Measurements from ENCODE around the gene TCAP.

DNA sequence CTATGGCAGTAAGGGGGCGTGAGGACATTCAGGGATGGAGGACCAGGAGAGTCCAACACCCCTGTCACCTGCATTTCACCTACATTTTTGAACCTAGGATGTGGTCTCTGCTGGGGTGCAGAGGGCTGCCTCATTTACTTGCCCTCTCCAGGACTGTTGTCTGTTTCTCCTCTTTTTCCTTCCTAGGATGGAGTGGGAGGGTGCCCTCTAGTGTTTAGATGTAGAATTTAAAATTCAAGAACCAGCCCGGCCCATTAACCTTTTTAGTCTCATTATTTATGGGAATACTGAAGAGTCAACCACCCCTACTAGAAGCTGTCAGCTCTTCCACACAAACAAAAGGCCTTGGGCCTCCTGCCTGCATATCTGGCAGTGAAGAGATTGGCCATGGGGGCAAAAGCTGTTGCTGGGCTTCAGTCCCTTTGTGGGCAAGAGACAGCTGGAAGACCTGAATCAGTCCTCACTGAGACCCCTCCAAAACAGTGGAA lies 30.7 kb upstream of the TCAP start:
- TF ChIP-seq POLR2A (IDR thresholded peaks at IDR 0.05): peak in 1 of 2 donors; percentile 26
- TF ChIP-seq, protein P1, sequence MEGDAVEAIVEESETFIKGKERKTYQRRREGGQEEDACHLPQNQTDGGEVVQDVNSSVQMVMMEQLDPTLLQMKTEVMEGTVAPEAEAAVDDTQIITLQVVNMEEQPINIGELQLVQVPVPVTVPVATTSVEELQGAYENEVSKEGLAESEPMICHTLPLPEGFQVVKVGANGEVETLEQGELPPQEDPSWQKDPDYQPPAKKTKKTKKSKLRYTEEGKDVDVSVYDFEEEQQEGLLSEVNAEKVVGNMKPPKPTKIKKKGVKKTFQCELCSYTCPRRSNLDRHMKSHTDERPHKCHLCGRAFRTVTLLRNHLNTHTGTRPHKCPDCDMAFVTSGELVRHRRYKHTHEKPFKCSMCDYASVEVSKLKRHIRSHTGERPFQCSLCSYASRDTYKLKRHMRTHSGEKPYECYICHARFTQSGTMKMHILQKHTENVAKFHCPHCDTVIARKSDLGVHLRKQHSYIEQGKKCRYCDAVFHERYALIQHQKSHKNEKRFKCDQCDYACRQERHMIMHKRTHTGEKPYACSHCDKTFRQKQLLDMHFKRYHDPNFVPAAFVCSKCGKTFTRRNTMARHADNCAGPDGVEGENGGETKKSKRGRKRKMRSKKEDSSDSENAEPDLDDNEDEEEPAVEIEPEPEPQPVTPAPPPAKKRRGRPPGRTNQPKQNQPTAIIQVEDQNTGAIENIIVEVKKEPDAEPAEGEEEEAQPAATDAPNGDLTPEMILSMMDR (IDR thresholded peaks at IDR 0.05): peak; percentile 69 to 80 (median 78)
